K562 (cell line): ENCODE results near the gene ANKMY2. TPM values are rescaled to one million over a fixed set of nuclear protein-coding genes. Genes with fewer than 3 reads are reported as not detected.

Experiments
- DDX20 ChIP-seq: fragments of 450-650 bp; IDR thresholded peaks from 2 replicates; pipeline ENCODE4 v1.6.1; 2016; ENCODE audit warnings: missing genetic modification characterization, low read depth, mild to moderate bottlenecking, missing compliant biosample characterization, moderate library complexity
- DPF2 ChIP-seq: fragments of 450-650 bp; IDR thresholded peaks from 2 replicates; pipeline ENCODE4 v1.6.1; 2016
- EHMT2 ChIP-seq: fragments of 450-650 bp; IDR thresholded peaks from 2 replicates; pipeline ENCODE4 v1.6.1; 2018; ENCODE audit warnings: antibody characterized with exemption
- ELF1 ChIP-seq: fragments of 200-800 bp; sonication (Bioruptor generic); IDR thresholded peaks from 2 replicates; pipeline ENCODE4 v1.6.1; 2016; ENCODE audit warnings: missing genetic modification characterization, missing compliant biosample characterization
- FOXA3 ChIP-seq, 2 experiments: fragments of 450-650 bp in 1 of 2; sonication (generic) in 1 of 2; formaldehyde crosslinking; IDR thresholded peaks in 1 of 2; conservative IDR thresholded peaks in 1 of 2; 2 replicates each; pipeline versions ENCODE4 v1.4.0 to v1.8.0; 2020 to 2022; ENCODE audit warnings: mild to moderate bottlenecking in 2 of 2, missing genetic modification reagents in 1 of 2
- JUND ChIP-seq, 2 experiments: IDR thresholded peaks; 2 replicates in 1 of 2; 3 replicates in 1 of 2; pipeline ENCODE4 v1.6.1; 2011; ENCODE audit warnings: borderline replicate concordance in 2 of 2, low read depth in 2 of 2, low read length in 2 of 2, improper control_type of control experiment in 1 of 2, missing biosample characterization in 1 of 2, missing genetic modification characterization in 1 of 2, missing genetic modification reagents in 1 of 2
- LCOR ChIP-seq: sonication (generic); formaldehyde crosslinking; IDR thresholded peaks from 2 replicates; pipeline ENCODE4 v1.8.0; 2022; ENCODE audit warnings: mild to moderate bottlenecking, missing genetic modification reagents
- MCM7 ChIP-seq, 2 experiments: fragments of 450-650 bp; IDR thresholded peaks; 2 replicates each; pipeline ENCODE4 v1.6.1; 2016 to 2018
- MEIS2 ChIP-seq: fragments of 450-650 bp; IDR thresholded peaks from 2 replicates; pipeline ENCODE4 v1.6.1; 2014; ENCODE audit warnings: mild to moderate bottlenecking; ENCODE audit not compliant: partially characterized antibody
- NCOR1 ChIP-seq: fragments of 450-650 bp; IDR thresholded peaks from 2 replicates; pipeline ENCODE4 v1.6.1; 2016; ENCODE audit warnings: mild to moderate bottlenecking, moderate library complexity
- NFIX ChIP-seq: fragments of 250-450 bp; sonication (Bioruptor Pico); IDR thresholded peaks from 2 replicates; pipeline ENCODE4 v1.4.0; 2020; ENCODE audit warnings: low read depth, mild to moderate bottlenecking, moderate library complexity
- PYGO2 ChIP-seq: fragments of 450-650 bp; IDR thresholded peaks from 2 replicates; pipeline ENCODE4 v1.6.1; 2016; ENCODE audit warnings: mild to moderate bottlenecking, missing genetic modification characterization, moderate library complexity, missing compliant biosample characterization
- RBM34 ChIP-seq: fragments of 200-400 bp; formaldehyde crosslinking; IDR thresholded peaks from 2 replicates; pipeline ENCODE4 v1.6.1; 2018; ENCODE audit warnings: low read length, borderline replicate concordance; ENCODE audit not compliant: insufficient read depth
- SIN3A ChIP-seq, 2 experiments: fragments of 150-350 bp in 1 of 2; IDR thresholded peaks; 2 replicates each; pipeline ENCODE4 v1.6.1; 2011 to 2016; ENCODE audit warnings: borderline replicate concordance in 2 of 2, low read depth in 2 of 2, low read length in 2 of 2, mild to moderate bottlenecking in 2 of 2, moderate library complexity in 2 of 2; ENCODE audit not compliant: control insufficient read depth in 1 of 2
- SMARCB1 ChIP-seq: IDR thresholded peaks from 2 replicates; pipeline ENCODE4 v1.6.1; 2011; ENCODE audit warnings: improper control_type of control experiment, low read depth; ENCODE audit not compliant: insufficient read length
- ZBTB8A ChIP-seq: fragments of 450-650 bp; IDR thresholded peaks from 2 replicates; pipeline ENCODE4 v1.6.1; 2018; ENCODE audit warnings: mild to moderate bottlenecking, moderate library complexity; ENCODE audit not compliant: partially characterized antibody
- ZC3H11A ChIP-seq: IDR thresholded peaks from 2 replicates; pipeline ENCODE4 v1.6.1; 2012; ENCODE audit warnings: low read depth, low read length, improper control_type of control experiment
- ZNF146 ChIP-seq: IDR thresholded peaks from one replicate; pipeline ENCODE4 v1.6.1; 2018; ENCODE audit warnings: missing compliant biosample characterization; ENCODE audit not compliant: unreplicated experiment
- ZNF212 ChIP-seq: fragments of 450-650 bp; formaldehyde crosslinking; IDR thresholded peaks from 2 replicates; pipeline ENCODE4 v1.4.0; 2020; ENCODE audit warnings: mild to moderate bottlenecking
- ZNF217 ChIP-seq: sonication (generic); formaldehyde crosslinking; IDR thresholded peaks from 2 replicates; pipeline ENCODE4 v1.8.0; 2022; ENCODE audit warnings: mild to moderate bottlenecking, missing genetic modification reagents
- polyA plus RNA-seq, 8 experiments: library from polyadenylated mRNA; depleted of rRNA in 4 of 8; stranded (reverse) in 5 of 8; unstranded in 3 of 8; fragments of >200 nt; fragmentation: Nextera tagmentation in 2 of 8; fragmentation: Illumina TruSeq in 1 of 8; extraction: Ambion mirVana in 2 of 8; extraction: Trizol in 1 of 8; gene quantifications; 2 replicates each; pipeline versions ENCODE4 v1.2.1 to v1.2.3, GENCODE V29; 2011 to 2014; ENCODE audit warnings: inconsistent platforms in 1 of 8, missing spikeins in 1 of 8
- total RNA-seq, 7 experiments: library from RNA; depleted of rRNA in 6 of 7; stranded (reverse); fragments of >200 nt in 6 of 7; fragmentation: Illumina TruSeq in 2 of 7; extraction: Trizol in 2 of 7; gene quantifications; 2 replicates each; pipeline versions ENCODE4 v1.2.1 to v1.2.3, GENCODE V29; 2011 to 2021; ENCODE audit warnings: low replicate concordance in 1 of 7
- TF ChIP-seq, protein P1 (sequence below): fragments of 450-650 bp; IDR thresholded peaks from 2 replicates; pipeline ENCODE4 v1.6.1; 2016; ENCODE audit warnings: mild to moderate bottlenecking
- TF ChIP-seq, protein P2 (sequence below), 2 experiments: IDR thresholded peaks; 2 replicates each; pipeline ENCODE4 v1.6.1; 2011; ENCODE audit warnings: borderline replicate concordance in 1 of 2, control low read depth in 1 of 2, low read depth in 1 of 2, low read length in 1 of 2, mild to moderate bottlenecking in 1 of 2, mixed read lengths in 1 of 2, moderate library complexity in 1 of 2; ENCODE audit not compliant: insufficient read depth in 1 of 2, insufficient read length in 1 of 2, poor library complexity in 1 of 2, severe bottlenecking in 1 of 2; ENCODE audit errors: extremely low read depth in 1 of 2
- TF ChIP-seq, protein P3 (sequence below): fragments of 250-450 bp; sonication (Bioruptor Pico); IDR thresholded peaks from 2 replicates; pipeline ENCODE4 v1.5.1; 2021; ENCODE audit warnings: mild to moderate bottlenecking

Gene ANKMY2
- total and polyA plus RNA-seq, 9 of the 15 experiments (the other 6 are each of a cell fraction or from before 2014, with no cell fraction given) = 38.9 to 71.5 (median 48.8) TPM

- TF ChIP-seq NFIX (CRISPR knock-in tag) (no peak), ZBTB8A (no peak), ZNF212 (CRISPR knock-in tag) (no peak), EHMT2 (0 out of 2 replicates have a peak, but pooled peaks have one; percentile 46), ZNF217 (CRISPR knock-in tag) (no peak), MCM7 (IDR thresholded peaks at IDR 0.05) (no peak), DPF2 (peak; percentile 88), ZC3H11A (no peak), SMARCB1 (no peak), MEIS2 (peak; percentile 36), FOXA3 (CRISPR knock-in tag; conservative IDR thresholded peaks at IDR 0.05 in 1 of 2, IDR thresholded peaks at IDR 0.05 in 1 of 2) (no peak), DDX20 (tag) (peak; percentile 93), LCOR (CRISPR knock-in tag) (no peak), JUND (IDR thresholded peaks at IDR 0.05; ENCODE audit: borderline replicate concordance, low read depth, low read length) (peak; percentile 94), JUND (tag; IDR thresholded peaks at IDR 0.05; ENCODE audit: borderline replicate concordance, low read depth, low read length) (peak; percentile 93; the same call in 2 of the 3 replicates), RBM34 (no peak), NCOR1 (no peak), SIN3A (IDR thresholded peaks at IDR 0.05; ENCODE audit: borderline replicate concordance in 2 of 2, control insufficient read depth in 1 of 2, low read depth in 2 of 2, low read length in 2 of 2) (no peak), ELF1 (tag) (no peak), ZNF146 (CRISPR knock-in tag) (no peak), PYGO2 (tag) (peak; percentile 87)
- TF ChIP-seq, protein P1, sequence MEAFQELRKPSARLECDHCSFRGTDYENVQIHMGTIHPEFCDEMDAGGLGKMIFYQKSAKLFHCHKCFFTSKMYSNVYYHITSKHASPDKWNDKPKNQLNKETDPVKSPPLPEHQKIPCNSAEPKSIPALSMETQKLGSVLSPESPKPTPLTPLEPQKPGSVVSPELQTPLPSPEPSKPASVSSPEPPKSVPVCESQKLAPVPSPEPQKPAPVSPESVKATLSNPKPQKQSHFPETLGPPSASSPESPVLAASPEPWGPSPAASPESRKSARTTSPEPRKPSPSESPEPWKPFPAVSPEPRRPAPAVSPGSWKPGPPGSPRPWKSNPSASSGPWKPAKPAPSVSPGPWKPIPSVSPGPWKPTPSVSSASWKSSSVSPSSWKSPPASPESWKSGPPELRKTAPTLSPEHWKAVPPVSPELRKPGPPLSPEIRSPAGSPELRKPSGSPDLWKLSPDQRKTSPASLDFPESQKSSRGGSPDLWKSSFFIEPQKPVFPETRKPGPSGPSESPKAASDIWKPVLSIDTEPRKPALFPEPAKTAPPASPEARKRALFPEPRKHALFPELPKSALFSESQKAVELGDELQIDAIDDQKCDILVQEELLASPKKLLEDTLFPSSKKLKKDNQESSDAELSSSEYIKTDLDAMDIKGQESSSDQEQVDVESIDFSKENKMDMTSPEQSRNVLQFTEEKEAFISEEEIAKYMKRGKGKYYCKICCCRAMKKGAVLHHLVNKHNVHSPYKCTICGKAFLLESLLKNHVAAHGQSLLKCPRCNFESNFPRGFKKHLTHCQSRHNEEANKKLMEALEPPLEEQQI = peak; percentile 68
- TF ChIP-seq, protein P2, sequence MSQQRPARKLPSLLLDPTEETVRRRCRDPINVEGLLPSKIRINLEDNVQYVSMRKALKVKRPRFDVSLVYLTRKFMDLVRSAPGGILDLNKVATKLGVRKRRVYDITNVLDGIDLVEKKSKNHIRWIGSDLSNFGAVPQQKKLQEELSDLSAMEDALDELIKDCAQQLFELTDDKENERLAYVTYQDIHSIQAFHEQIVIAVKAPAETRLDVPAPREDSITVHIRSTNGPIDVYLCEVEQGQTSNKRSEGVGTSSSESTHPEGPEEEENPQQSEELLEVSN (IDR thresholded peaks at IDR 0.05; ENCODE audit: borderline replicate concordance in 1 of 2, extremely low read depth in 1 of 2, insufficient read depth in 1 of 2, insufficient read length in 1 of 2, low read depth in 1 of 2, low read length in 1 of 2, poor library complexity in 1 of 2, severe bottlenecking in 1 of 2) = no peak
- TF ChIP-seq, protein P3, sequence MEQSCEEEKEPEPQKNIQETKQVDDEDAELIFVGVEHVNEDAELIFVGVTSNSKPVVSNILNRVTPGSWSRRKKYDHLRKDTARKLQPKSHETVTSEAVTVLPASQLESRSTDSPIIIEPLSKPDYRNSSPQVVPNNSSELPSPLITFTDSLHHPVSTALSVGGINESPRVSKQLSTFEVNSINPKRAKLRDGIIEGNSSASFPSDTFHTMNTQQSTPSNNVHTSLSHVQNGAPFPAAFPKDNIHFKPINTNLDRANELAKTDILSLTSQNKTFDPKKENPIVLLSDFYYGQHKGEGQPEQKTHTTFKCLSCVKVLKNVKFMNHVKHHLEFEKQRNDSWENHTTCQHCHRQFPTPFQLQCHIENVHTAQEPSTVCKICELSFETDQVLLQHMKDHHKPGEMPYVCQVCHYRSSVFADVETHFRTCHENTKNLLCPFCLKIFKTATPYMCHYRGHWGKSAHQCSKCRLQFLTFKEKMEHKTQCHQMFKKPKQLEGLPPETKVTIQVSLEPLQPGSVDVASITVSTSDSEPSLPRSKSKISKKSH (CRISPR knock-in tag) = no peak
Observed at GRCh38 chr7:16668049-16668858, 22.7 kb upstream of the ANKMY2 start (continued).
